Suprapubic skin (tissue), 3 donors: ENCODE results near the gene MFAP1.
A peak's percentile ranks its signal among the peaks of the same experiment; 100 is the strongest.

Experiments
- CTCF ChIP-seq, 2 donors: fragments of 200-600 bp in 1 of 2; fragments of 450-650 bp in 1 of 2; sonication (generic) in 1 of 2; IDR thresholded peaks; one replicate each; pipeline ENCODE4 v1.5.1; 2016 to 2019; ENCODE audit warnings: antibody characterized with exemption in 2 of 2, mild to moderate bottlenecking in 1 of 2, moderate library complexity in 1 of 2
- EP300 ChIP-seq: sonication (generic); formaldehyde crosslinking; IDR thresholded peaks from one replicate; pipeline ENCODE4 v1.6.1; 2017; ENCODE audit warnings: antibody characterized with exemption
- POLR2A ChIP-seq, 2 donors: fragments of 450-650 bp; IDR thresholded peaks; one replicate each; pipeline ENCODE4 v1.6.1; 2017; ENCODE audit warnings: antibody characterized with exemption in 2 of 2, mild to moderate bottlenecking in 2 of 2, moderate library complexity in 2 of 2

- peak; percentile 63 to 86 for TF ChIP-seq CTCF (IDR thresholded peaks at IDR 0.05)
- TF ChIP-seq POLR2A (IDR thresholded peaks at IDR 0.05), result no peak
- no peak for TF ChIP-seq EP300
Observed at GRCh38 chr15:43777267-43777914, 47.1 kb downstream of the MFAP1 start.
